H1 (cell line): ENCODE data around the gene HERC3. TPM values are rescaled to one million over a fixed set of nuclear protein-coding genes. Genes with fewer than 3 reads are reported as not detected.

Experiments used
- CTCF ChIA-PET: fragments of 300-600 bp; sonication (Branson Sonifier 250); formaldehyde crosslinking; loops from one replicate; lab custom pipeline; 2021; ENCODE audit not compliant: partially characterized antibody; lab: Charles Lee
- POLR2A ChIA-PET: fragments of 300-600 bp; sonication (Branson Sonifier 250); formaldehyde crosslinking; loops from one replicate; lab custom pipeline; 2021; ENCODE audit warnings: inconsistent platforms; ENCODE audit not compliant: partially characterized antibody; lab: Charles Lee
- DNase-seq, 2 experiments: peaks; one replicate each; pipeline versions ENCODE4 v3.0.0 to v3.0.0-alpha.2; 2010 to 2022; ENCODE audit warnings: low spot score in 2 of 2, low read depth in 1 of 2, mixed read lengths in 1 of 2
- FAIRE-seq: peaks from 2 replicates; lab custom pipeline; 2011; peaks lifted over from hg19 to GRCh38; lab: Jason Lieb, UNC
- H2AFZ ChIP-seq: 2 replicates; pipeline ENCODE4 v1.8.1; 2012; ENCODE audit warnings: low read length, inconsistent platforms
- H2AK5ac ChIP-seq: 2 replicates; pipeline ENCODE4 v1.6.1; 2013; ENCODE audit warnings: low read depth, low read length
- H2BK120ac ChIP-seq: replicated peaks from 2 replicates; pipeline ENCODE3; 2013; ENCODE audit warnings: low read depth, low read length, inconsistent platforms
- H2BK12ac ChIP-seq: 2 replicates; pipeline ENCODE4 v1.6.1; 2013; ENCODE audit warnings: low read depth, low read length
- H2BK15ac ChIP-seq: 2 replicates; pipeline ENCODE4 v1.6.1; 2013; ENCODE audit warnings: low read length
- H2BK20ac ChIP-seq: 2 replicates; pipeline ENCODE4 v1.6.1; 2013; ENCODE audit warnings: low read length
- H2BK5ac ChIP-seq: 2 replicates; pipeline ENCODE4 v1.6.1; 2013; ENCODE audit warnings: low read depth, low read length
- H3K14ac ChIP-seq: 2 replicates; pipeline ENCODE4 v1.6.1; 2013; ENCODE audit warnings: inconsistent platforms; ENCODE audit not compliant: insufficient read length
- H3K18ac ChIP-seq: 2 replicates; pipeline ENCODE4 v1.6.1; 2013; ENCODE audit warnings: low read length; ENCODE audit errors: extremely low read depth
- H3K23ac ChIP-seq: 2 replicates; pipeline ENCODE4 v1.6.1; 2013; ENCODE audit warnings: inconsistent platforms; ENCODE audit not compliant: insufficient read length
- H3K23me2 ChIP-seq: 2 replicates; pipeline ENCODE4 v1.6.1; 2013; ENCODE audit warnings: low read depth, low read length
- H3K27ac ChIP-seq: 2 replicates; pipeline ENCODE4 v1.6.1; 2011; ENCODE audit warnings: low read depth, low read length, inconsistent platforms
- H3K27me3 ChIP-seq, 4 experiments: replicated peaks in 1 of 4; 1 replicate in 1 of 4; 2 replicates in 3 of 4; pipeline versions ENCODE4 v1.6.1 to v1.8.1; 2011 to 2013; ENCODE audit warnings: low read length in 3 of 4, mild to moderate bottlenecking in 3 of 4, inconsistent platforms in 2 of 4, mixed read lengths in 2 of 4, moderate library complexity in 1 of 4; ENCODE audit not compliant: control insufficient read depth in 3 of 4, insufficient read depth in 3 of 4; ENCODE audit errors: extremely low read depth in 1 of 4
- H3K36me3 ChIP-seq, 4 experiments: 2 replicates each; pipeline versions ENCODE4 v1.6.1 to v1.8.1; 2011 to 2013; ENCODE audit warnings: mild to moderate bottlenecking in 4 of 4, low read length in 3 of 4, moderate library complexity in 2 of 4, control low read depth in 1 of 4, inconsistent platforms in 1 of 4; ENCODE audit not compliant: insufficient read depth in 4 of 4, control insufficient read depth in 2 of 4
- H3K4ac ChIP-seq: replicated peaks from 2 replicates; pipeline ENCODE3; 2013; ENCODE audit warnings: low read length, low read depth, mixed read lengths, inconsistent platforms; ENCODE audit not compliant: insufficient read length
- H3K4me1 ChIP-seq, 4 experiments: replicated peaks in 1 of 4; 1 replicate in 1 of 4; 2 replicates in 3 of 4; pipeline versions ENCODE4 v1.6.1 to v1.8.1; 2011 to 2013; ENCODE audit warnings: low read length in 3 of 4, inconsistent platforms in 2 of 4, mixed read lengths in 1 of 4; ENCODE audit not compliant: insufficient read depth in 4 of 4, control insufficient read depth in 3 of 4
- H3K4me2 ChIP-seq, 2 experiments: 2 replicates each; pipeline versions ENCODE4 v1.6.1 to v1.8.1; 2011 to 2013; ENCODE audit warnings: low read depth in 2 of 2, low read length in 2 of 2, control low read depth in 1 of 2, inconsistent platforms in 1 of 2, mild to moderate bottlenecking in 1 of 2; ENCODE audit not compliant: insufficient read depth in 1 of 2
- H3K4me3 ChIP-seq, 4 experiments: fragments of 200-600, 300-600 bp in 1 of 4; sonication (generic), shearing (Covaris generic), sonication (Bioruptor Twin) in 1 of 4; 2 replicates each; pipeline versions ENCODE4 v1.5.1 to v1.8.1; 2011 to 2016; ENCODE audit warnings: low read length in 4 of 4, low read depth in 3 of 4, control low read depth in 2 of 4, inconsistent platforms in 2 of 4, mild to moderate bottlenecking in 2 of 4, mixed read lengths in 1 of 4, moderate library complexity in 1 of 4; ENCODE audit not compliant: insufficient read depth in 2 of 4; ENCODE audit errors: extremely low read depth in 1 of 4
- H3K56ac ChIP-seq: replicated peaks from 2 replicates; pipeline ENCODE3; 2013; ENCODE audit warnings: low read depth, mild to moderate bottlenecking, mixed read lengths, low read length, inconsistent platforms; ENCODE audit not compliant: insufficient read length
- H3K79me1 ChIP-seq: 2 replicates; pipeline ENCODE4 v1.6.1; 2013; ENCODE audit warnings: low read depth, low read length, control low read depth
- H3K79me2 ChIP-seq, 2 experiments: 2 replicates each; pipeline versions ENCODE4 v1.6.1 to v1.8.1; 2012 to 2013; ENCODE audit warnings: low read length in 2 of 2, mild to moderate bottlenecking in 2 of 2, inconsistent platforms in 1 of 2; ENCODE audit not compliant: insufficient read depth in 2 of 2, control insufficient read depth in 1 of 2
- H3K9ac ChIP-seq, 4 experiments: replicated peaks in 1 of 4; 1 replicate in 1 of 4; 2 replicates in 3 of 4; pipeline versions ENCODE4 v1.6.1 to v1.8.1; 2011 to 2013; ENCODE audit warnings: low read depth in 3 of 4, low read length in 3 of 4, control low read depth in 2 of 4, mild to moderate bottlenecking in 2 of 4, moderate library complexity in 2 of 4, inconsistent platforms in 1 of 4; ENCODE audit errors: extremely low read depth in 1 of 4
- H3K9me3 ChIP-seq, 2 experiments: 2 replicates each; pipeline versions ENCODE4 v1.6.1 to v1.8.1; 2012 to 2013; ENCODE audit warnings: mild to moderate bottlenecking in 2 of 2, moderate library complexity in 2 of 2, control low read depth in 1 of 2, inconsistent platforms in 1 of 2, low read depth in 1 of 2, low read length in 1 of 2, mixed read lengths in 1 of 2; ENCODE audit not compliant: insufficient read depth in 2 of 2
- H4K20me1 ChIP-seq, 2 experiments: replicated peaks in 1 of 2; 2 replicates each; pipeline versions ENCODE3 to v1.8.1; 2011 to 2013; ENCODE audit warnings: inconsistent platforms in 2 of 2, low read length in 2 of 2, mild to moderate bottlenecking in 1 of 2; ENCODE audit not compliant: insufficient read depth in 2 of 2, control insufficient read depth in 1 of 2
- H4K5ac ChIP-seq: 2 replicates; pipeline ENCODE4 v1.6.1; 2013; ENCODE audit warnings: low read length, low read depth, mixed read lengths, inconsistent platforms; ENCODE audit not compliant: insufficient read length
- H4K8ac ChIP-seq: 2 replicates; pipeline ENCODE4 v1.8.0; 2013; ENCODE audit warnings: mild to moderate bottlenecking, moderate library complexity, low read length, inconsistent platforms; ENCODE audit not compliant: insufficient read depth; ENCODE audit errors: extremely low read depth
- H4K91ac ChIP-seq: replicated peaks from 2 replicates; pipeline ENCODE3; 2013; ENCODE audit warnings: low read length, mixed read lengths, inconsistent platforms; ENCODE audit not compliant: insufficient read length
- EGR1 ChIP-seq: IDR thresholded peaks from 2 replicates; pipeline ENCODE4 v1.6.1; 2011; ENCODE audit warnings: low read depth, low read length, borderline replicate concordance
- JUN ChIP-seq: IDR thresholded peaks from 2 replicates; pipeline ENCODE4 v1.6.1; 2011; ENCODE audit warnings: low read depth, mild to moderate bottlenecking, improper control_type of control experiment, low read length
- NANOG ChIP-seq: IDR thresholded peaks from 2 replicates; pipeline ENCODE4 v1.6.1; 2011; ENCODE audit warnings: low read length, low read depth, mild to moderate bottlenecking, inconsistent platforms; ENCODE audit not compliant: insufficient read depth, poor library complexity, severe bottlenecking
- NRF1 ChIP-seq: IDR thresholded peaks from 2 replicates; pipeline ENCODE4 v1.6.1; 2011; ENCODE audit warnings: mild to moderate bottlenecking, low read depth, low read length, improper control_type of control experiment
- ZNF274 ChIP-seq: IDR thresholded peaks from 2 replicates; pipeline ENCODE4 v1.7.0; 2012; ENCODE audit warnings: low read length, borderline replicate concordance; ENCODE audit errors: extremely low read depth
- WGBS, 2 experiments: shearing (Covaris generic) in 1 of 2; methylation state at CpG; one replicate each; pipeline versions ENCODE4 v1.1.6 to v1.1.7; 2013 to 2015; ENCODE audit warnings: low lambda C conversion rate in 2 of 2, mixed read lengths in 2 of 2, inconsistent platforms in 1 of 2, low coverage in 1 of 2, missing lambda C conversion rate in 1 of 2; ENCODE audit not compliant: insufficient replicate concordance in 2 of 2, insufficient coverage in 1 of 2, insufficient read length in 1 of 2; ENCODE audit errors: extremely low coverage in 1 of 2, missing lambda C conversion rate in 1 of 2; 5-methylcytosine and 5-hydroxymethylcytosine counted together
- polyA plus RNA-seq, 7 experiments: library from polyadenylated mRNA; depleted of rRNA in 3 of 7; stranded (reverse) in 5 of 7; unstranded in 2 of 7; fragments of >200 nt in 5 of 7; fragments of 200-250 nt in 2 of 7; gene quantifications; 1 replicate in 5 of 7; 2 replicates in 1 of 7; 4 replicates in 1 of 7; pipeline versions ENCODE4 v1.2.1 to v1.2.3, GENCODE V29; 2011 to 2013; ENCODE audit warnings: missing spikeins in 2 of 7, mixed read lengths in 2 of 7
- total RNA-seq: library from RNA; stranded (reverse); fragmentation: NEBNext Ultra II Directional; extraction: Animal tissue kit (Norgen Biotek cat#: 25700); gene quantifications from 2 replicates; pipeline ENCODE4 v1.2.1, GENCODE V29; 2021

The HERC3 gene
- total and polyA plus RNA-seq, 2 of the 8 experiments (the other 6 are each of a cell fraction or from before 2014, with no cell fraction given), result 1.4 to 5.7 TPM

- Histone ChIP-seq H3K56ac (no peak overlapping the region), H3K4ac (no peak overlapping the region), H2BK5ac (no peak overlapping the region), H2AK5ac (no peak overlapping the region), H3K79me2 (no peaks in the 10 kb centered on the region), H3K36me3 (peaks cover 0 to 3% (median 0%) of the 10 kb centered on the region in 4 experiments; a peak in 1 of 8 replicates), H3K27ac (no peak overlapping the region), H4K91ac (no peak overlapping the region), H3K23ac (no peak overlapping the region), H3K4me2 (no peak overlapping the region), H3K23me2 (no peaks in the 10 kb centered on the region), H2AFZ (no peak overlapping the region), H4K20me1 (no peaks in the 10 kb centered on the region), H3K79me1 (no peaks in the 10 kb centered on the region), H2BK12ac (no peak overlapping the region), H3K18ac (no peak overlapping the region), H3K14ac (no peak overlapping the region), H4K8ac (no peak overlapping the region), H3K9ac (no peak overlapping the region), H3K4me3 (no peak overlapping the region), H2BK120ac (no peak overlapping the region), H3K27me3 (no peaks in the 10 kb centered on the region), H3K9me3 (peaks cover 3 to 5% of the 10 kb centered on the region in 2 experiments; a peak in 2 of 4 replicates), H2BK20ac (no peak overlapping the region), H2BK15ac (no peak overlapping the region), H4K5ac (no peak overlapping the region), H3K4me1 (no peaks in the 10 kb centered on the region)
- DNase-seq (no peak), FAIRE-seq (no peak)
- CTCF ChIA-PET, result no interaction called here
- POLR2A ChIA-PET, result no interaction called here
- WGBS, 2 experiments, result 79 to 100% methylated on average over 1 of the region's 1 CpG
- TF ChIP-seq JUN, result no peak
- no peak for TF ChIP-seq EGR1
- no peak for TF ChIP-seq ZNF274
- TF ChIP-seq NRF1, result no peak
- no peak for TF ChIP-seq NANOG
Measured at GRCh38 chr4:88719381-88719780, 127.1 kb downstream of the HERC3 start.
